Measurements from ENCODE around the gene TEX264. TPM values are rescaled to one million over a fixed set of nuclear protein-coding genes. Genes with fewer than 3 reads are reported as not detected.
A peak's percentile ranks its signal among the peaks of the same experiment; 100 is the strongest.

The TEX264 gene
- total RNA-seq, 4 donors from 2014 or later, result 74.3 to 135 (median 122) TPM

DNA sequence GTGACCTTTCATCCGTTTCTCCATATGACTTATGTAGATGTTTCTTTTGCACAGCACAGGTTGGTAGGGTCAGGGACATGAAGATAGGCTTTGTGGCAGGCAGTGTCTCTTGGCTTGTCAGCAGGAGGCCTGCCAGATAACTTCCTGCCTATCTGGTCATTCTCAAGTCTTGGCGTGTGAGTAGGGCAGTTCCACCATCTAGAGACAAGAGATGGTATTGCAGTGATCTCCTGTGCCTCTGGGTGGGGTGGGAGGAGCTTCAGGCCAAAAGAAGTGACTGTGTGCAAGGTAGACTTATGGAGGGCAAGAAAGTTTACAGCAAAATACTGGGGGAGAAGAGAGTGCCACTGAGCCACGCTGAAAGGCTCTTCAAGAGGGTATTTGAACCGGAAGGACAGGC lies 11.0 kb downstream of the TEX264 start:
- H3K36me3 ChIP-seq, result peaks cover 8 to 14% of the 10 kb centered on the region in 2 donors
- no peak overlapping the region for H3K27ac ChIP-seq
- DNase-seq, result peak; percentile 63 to 67
- H3K9me3 ChIP-seq, result no peaks in the 10 kb centered on the region
- 9 to 11% methylated on average over 4 of the region's 4 CpGs for WGBS, 2 donors
- intact Hi-C loops (cut with DNase I), result no loop called here
- peaks cover 0 to 54% of the 10 kb centered on the region in 2 donors for H3K4me1 ChIP-seq
- TF ChIP-seq, protein P1, sequence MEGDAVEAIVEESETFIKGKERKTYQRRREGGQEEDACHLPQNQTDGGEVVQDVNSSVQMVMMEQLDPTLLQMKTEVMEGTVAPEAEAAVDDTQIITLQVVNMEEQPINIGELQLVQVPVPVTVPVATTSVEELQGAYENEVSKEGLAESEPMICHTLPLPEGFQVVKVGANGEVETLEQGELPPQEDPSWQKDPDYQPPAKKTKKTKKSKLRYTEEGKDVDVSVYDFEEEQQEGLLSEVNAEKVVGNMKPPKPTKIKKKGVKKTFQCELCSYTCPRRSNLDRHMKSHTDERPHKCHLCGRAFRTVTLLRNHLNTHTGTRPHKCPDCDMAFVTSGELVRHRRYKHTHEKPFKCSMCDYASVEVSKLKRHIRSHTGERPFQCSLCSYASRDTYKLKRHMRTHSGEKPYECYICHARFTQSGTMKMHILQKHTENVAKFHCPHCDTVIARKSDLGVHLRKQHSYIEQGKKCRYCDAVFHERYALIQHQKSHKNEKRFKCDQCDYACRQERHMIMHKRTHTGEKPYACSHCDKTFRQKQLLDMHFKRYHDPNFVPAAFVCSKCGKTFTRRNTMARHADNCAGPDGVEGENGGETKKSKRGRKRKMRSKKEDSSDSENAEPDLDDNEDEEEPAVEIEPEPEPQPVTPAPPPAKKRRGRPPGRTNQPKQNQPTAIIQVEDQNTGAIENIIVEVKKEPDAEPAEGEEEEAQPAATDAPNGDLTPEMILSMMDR (IDR thresholded peaks at IDR 0.05), result peak; percentile 49 to 83 (median 74)
- TF ChIP-seq POLR2A (IDR thresholded peaks at IDR 0.05), result no peak
- no peak overlapping the region for H3K4me3 ChIP-seq (replicated peaks in 1 of 3)
- H3K27me3 ChIP-seq, result no peaks in the 10 kb centered on the region

DNA sequence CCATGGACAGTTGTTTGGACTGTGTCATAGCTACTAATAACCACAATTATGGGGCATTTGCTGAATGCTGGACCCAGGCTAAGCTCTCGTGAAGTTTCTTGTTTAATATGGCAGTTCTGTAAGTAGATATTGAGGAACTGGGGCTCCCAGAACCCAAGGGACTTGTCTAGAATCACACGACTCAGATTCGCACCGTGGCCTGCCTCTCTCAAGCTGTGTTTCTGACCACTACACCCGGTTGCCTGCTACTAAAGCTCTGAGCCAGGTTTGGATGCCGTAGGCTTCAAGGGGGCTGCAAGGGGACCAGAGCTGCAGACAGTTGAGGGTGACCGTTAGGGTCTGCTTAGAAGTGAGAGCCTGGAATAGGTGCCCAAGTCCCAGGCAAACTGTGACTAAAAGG lies 11.5 kb downstream of the TEX264 start:
- no peak overlapping the region for H3K4me3 ChIP-seq (replicated peaks in 1 of 3)
- no peak overlapping the region for H3K27ac ChIP-seq
- H3K4me1 ChIP-seq, result peaks cover 0 to 59% of the 10 kb centered on the region in 2 donors
- no peak for DNase-seq
- peaks cover 8 to 14% of the 10 kb centered on the region in 2 donors for H3K36me3 ChIP-seq
- H3K27me3 ChIP-seq, result no peaks in the 10 kb centered on the region
- intact Hi-C loops (cut with DNase I), result no loop called here
- 75 to 80% methylated on average over 4 to 7 of the region's 7 CpGs for WGBS, 2 donors
- no peak for TF ChIP-seq POLR2A (IDR thresholded peaks at IDR 0.05)
- TF ChIP-seq, protein P1 (IDR thresholded peaks at IDR 0.05), result no peak
- H3K9me3 ChIP-seq, result no peaks in the 10 kb centered on the region

DNA sequence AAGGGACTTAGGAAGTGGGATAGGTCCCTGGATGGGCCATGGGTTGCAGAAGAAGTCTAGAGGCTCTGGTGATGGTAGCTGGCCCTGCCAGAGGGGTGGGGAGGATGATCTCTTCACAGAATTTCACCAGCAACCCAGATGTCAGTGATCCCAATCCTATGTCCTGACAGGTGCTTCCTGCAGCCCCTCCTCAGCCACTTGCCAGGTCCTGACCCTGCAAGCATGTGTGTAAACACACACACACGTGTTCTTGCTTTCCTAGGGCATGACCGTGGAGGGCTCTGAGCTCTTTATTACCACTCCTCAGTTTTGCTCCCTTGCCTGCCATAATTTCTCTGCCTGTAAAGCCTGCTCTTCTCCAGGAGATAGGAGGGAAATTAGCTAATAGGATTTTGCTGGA lies 12.5 kb downstream of the TEX264 start:
- no peaks in the 10 kb centered on the region for H3K9me3 ChIP-seq
- DNase-seq, result no peak
- H3K4me1 ChIP-seq, result peaks cover 0 to 51% of the 10 kb centered on the region in 2 donors
- H3K4me3 ChIP-seq (replicated peaks in 1 of 3), result no peak overlapping the region
- H3K27ac ChIP-seq, result peak overlapping the region in 1 of 3 donors; percentile 37
- H3K27me3 ChIP-seq, result no peaks in the 10 kb centered on the region
- TF ChIP-seq, protein P1 (IDR thresholded peaks at IDR 0.05), result no peak
- TF ChIP-seq POLR2A (IDR thresholded peaks at IDR 0.05), result no peak
- peaks cover 8 to 14% of the 10 kb centered on the region in 2 donors for H3K36me3 ChIP-seq
- 74 to 80% methylated on average over 2 of the region's 2 CpGs for WGBS, 2 donors
- intact Hi-C loops (cut with DNase I), result no loop called here

DNA sequence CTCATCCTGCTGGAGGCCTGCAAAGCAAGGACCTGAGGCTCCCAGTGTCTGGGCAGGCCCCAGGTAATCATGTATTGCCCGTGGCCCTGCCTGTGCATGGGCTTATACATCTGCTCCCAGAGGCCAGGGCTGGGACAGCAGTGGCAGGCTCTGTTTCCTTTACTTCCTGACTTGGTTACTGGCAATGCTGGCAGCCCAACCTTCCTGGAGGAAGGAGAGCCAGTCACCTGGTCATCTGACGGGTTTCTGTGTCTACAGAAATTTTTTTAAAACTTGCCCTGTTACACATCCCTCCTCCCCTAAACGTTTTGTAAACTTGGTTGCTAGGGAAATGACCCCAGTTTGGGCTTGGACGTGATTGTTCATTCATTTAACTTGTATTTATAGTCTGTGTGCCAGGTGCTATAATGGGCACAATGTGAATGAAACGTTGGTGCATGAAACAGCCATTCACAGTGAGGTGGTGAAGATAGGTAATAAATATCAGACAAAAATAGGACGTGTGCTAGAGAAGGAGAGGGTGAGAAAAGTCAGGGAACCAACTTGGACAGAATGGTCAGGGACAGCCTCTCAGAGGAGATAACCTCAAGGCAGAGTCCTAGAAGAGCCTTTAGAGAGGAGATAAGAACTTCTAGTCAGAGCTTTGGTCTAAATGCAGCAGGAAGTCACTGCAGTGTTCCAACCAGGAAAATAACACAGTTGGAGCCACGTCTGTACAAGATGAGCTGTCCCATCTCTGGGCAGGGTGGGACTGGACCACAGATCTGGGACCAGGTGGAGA lies 14.1 kb downstream of the TEX264 start:
- no peak for TF ChIP-seq POLR2A (IDR thresholded peaks at IDR 0.05)
- TF ChIP-seq, protein P1 (IDR thresholded peaks at IDR 0.05), result no peak
- H3K4me3 ChIP-seq (replicated peaks in 1 of 3), result no peak overlapping the region
- peak overlapping the region; percentile 37 to 82 (median 51) for H3K27ac ChIP-seq
- H3K36me3 ChIP-seq, result peaks cover 8 to 14% of the 10 kb centered on the region in 2 donors
- 71 to 73% methylated on average over 7 of the region's 7 CpGs for WGBS, 2 donors
- H3K4me1 ChIP-seq, result peaks cover 0 to 46% of the 10 kb centered on the region in 2 donors
- intact Hi-C loops (cut with DNase I), result no loop called here
- peak; percentile 13 to 20 for DNase-seq
- H3K27me3 ChIP-seq, result no peaks in the 10 kb centered on the region
- no peaks in the 10 kb centered on the region for H3K9me3 ChIP-seq

DNA sequence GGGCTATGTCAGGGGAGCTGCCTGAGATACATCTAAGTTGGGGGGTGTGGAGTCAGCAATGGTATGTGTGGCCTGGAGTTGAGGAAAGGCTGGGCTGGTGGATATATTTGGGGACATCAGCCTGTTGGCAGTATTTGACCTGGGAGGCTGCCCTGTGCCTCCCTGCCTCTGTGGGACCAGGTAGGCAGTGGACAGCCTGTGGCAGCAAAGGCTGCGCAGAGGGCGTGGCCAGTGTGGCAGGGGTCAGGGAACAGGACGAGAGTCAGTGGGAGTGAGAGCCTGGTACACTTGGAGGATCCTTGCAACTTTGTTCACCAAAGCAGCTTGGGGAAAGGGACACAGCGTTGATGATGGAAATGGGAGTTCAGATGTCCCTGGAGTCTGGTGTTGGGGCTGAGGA lies 15.0 kb downstream of the TEX264 start:
- Histone ChIP-seq H3K36me3 (peaks cover 8 to 14% of the 10 kb centered on the region in 2 donors), H3K27ac (peak overlapping the region; percentile 37 to 82 (median 51)), H3K9me3 (no peaks in the 10 kb centered on the region), H3K27me3 (no peaks in the 10 kb centered on the region), H3K4me1 (peaks cover 0 to 39% of the 10 kb centered on the region in 2 donors), H3K4me3 (replicated peaks in 1 of 3) (no peak overlapping the region)
- TF ChIP-seq, protein P1 (IDR thresholded peaks at IDR 0.05), result no peak
- no peak for TF ChIP-seq POLR2A (IDR thresholded peaks at IDR 0.05)
- 72 to 87% methylated on average over 4 of the region's 4 CpGs for WGBS, 2 donors
- DNase-seq, result no peak
- intact Hi-C loops (cut with DNase I), result no loop called here
